DOHH2 (cell line): ENCODE measurements around the gene XRCC1.

Experiments
- H3F3A ChIP-seq: fragments of 200-600 bp; sonication (generic), shearing (Covaris generic); 2 replicates; pipeline ENCODE4 v1.6.0; 2016; ENCODE audit warnings: antibody characterized with exemption, mild to moderate bottlenecking; ENCODE audit not compliant: control insufficient read depth, insufficient read depth
- H3K27ac ChIP-seq: fragments of 200-600 bp; sonication (generic); 2 replicates; pipeline ENCODE4 v1.5.1; 2014; ENCODE audit warnings: low read depth, mild to moderate bottlenecking, low read length, moderate library complexity
- H3K27me3 ChIP-seq: fragments of 200-600 bp; sonication (generic); 2 replicates; pipeline ENCODE4 v1.6.1; 2014; ENCODE audit warnings: mild to moderate bottlenecking, low read length, mixed read lengths; ENCODE audit not compliant: control insufficient read depth
- H3K36me3 ChIP-seq: fragments of 200-600 bp; sonication (generic); 2 replicates; pipeline ENCODE4 v1.6.1; 2014; ENCODE audit warnings: mild to moderate bottlenecking, low read length, moderate library complexity, mixed read lengths; ENCODE audit not compliant: control insufficient read depth
- H3K4me1 ChIP-seq: fragments of 200-600 bp; sonication (generic); 2 replicates; pipeline ENCODE4 v1.6.1; 2014; ENCODE audit warnings: mild to moderate bottlenecking, low read length, mixed read lengths; ENCODE audit not compliant: control insufficient read depth
- H3K4me2 ChIP-seq: fragments of 200-600 bp; sonication (generic); 2 replicates; pipeline ENCODE4 v1.6.0; 2014; ENCODE audit warnings: mild to moderate bottlenecking, low read length, moderate library complexity
- H3K4me3 ChIP-seq: fragments of 200-600 bp; sonication (generic); 2 replicates; pipeline ENCODE4 v1.5.1; 2014; ENCODE audit warnings: mild to moderate bottlenecking, low read length, mixed read lengths
- H3K79me2 ChIP-seq: fragments of 200-600 bp; sonication (generic); 2 replicates; pipeline ENCODE4 v1.6.1; 2014; ENCODE audit warnings: mild to moderate bottlenecking, low read length, mixed read lengths; ENCODE audit not compliant: control insufficient read depth
- H3K9me2 ChIP-seq: fragments of 200-600 bp; sonication (generic); replicated peaks from 2 replicates; pipeline ENCODE4 v1.6.1; 2014; ENCODE audit warnings: mild to moderate bottlenecking, low read length, mixed read lengths; ENCODE audit not compliant: control insufficient read depth
- H3K9me3 ChIP-seq: fragments of 200-600 bp; sonication (generic); 2 replicates; pipeline ENCODE4 v1.6.1; 2014; ENCODE audit warnings: antibody characterized with exemption, low read length, mixed read lengths; ENCODE audit not compliant: control insufficient read depth, insufficient read depth
- H4K20me1 ChIP-seq: fragments of 200-600 bp; sonication (generic); 2 replicates; pipeline ENCODE4 v1.6.0; 2014; ENCODE audit warnings: low read depth, mild to moderate bottlenecking, antibody characterized with exemption, low read length, moderate library complexity; ENCODE audit not compliant: control insufficient read depth, insufficient read depth
- EZH2phosphoT487 ChIP-seq: fragments of 200-600 bp; sonication (generic); IDR thresholded peaks from 2 replicates; pipeline ENCODE4 v1.6.1; 2017; ENCODE audit warnings: borderline replicate concordance, mild to moderate bottlenecking, antibody characterized with exemption, low read length, moderate library complexity, mixed read lengths
- TF ChIP-seq, protein P1 (sequence below): fragments of 200-600 bp; sonication (generic); IDR thresholded peaks from one replicate; pipeline ENCODE4 v1.5.1; 2014; ENCODE audit warnings: antibody characterized with exemption, mild to moderate bottlenecking, low read depth, low read length; ENCODE audit not compliant: poor library complexity, severe bottlenecking

Gene XRCC1

DNA sequence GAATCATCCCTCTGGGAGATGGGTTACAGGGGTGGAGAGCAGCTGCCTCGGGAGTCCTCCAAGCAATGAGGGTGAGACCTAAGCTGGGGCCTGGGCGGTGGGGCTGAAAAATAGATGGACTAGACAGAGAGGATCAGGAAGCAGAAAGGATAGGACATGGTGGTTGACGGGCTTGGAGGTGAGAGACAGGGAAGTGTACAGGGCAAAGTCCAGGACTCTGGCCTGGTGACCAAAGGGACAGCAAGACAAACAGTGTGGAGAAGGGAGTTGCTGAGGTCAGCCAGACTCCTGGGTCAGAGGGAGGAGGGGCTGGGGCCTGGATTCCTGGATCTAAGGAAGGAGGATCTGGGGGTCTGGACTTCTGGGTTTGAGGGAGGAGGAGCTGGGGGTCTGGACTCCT, 76.3 kb downstream of the XRCC1 start:
- Histone ChIP-seq H3F3A (no peaks in the 10 kb centered on the region; the same call in 1 of the 2 replicates), H3K9me3 (no peaks in the 10 kb centered on the region), H3K4me2 (no peak overlapping the region), H3K27me3 (no peaks in the 10 kb centered on the region), H3K4me3 (no peak overlapping the region), H3K9me2 (no peaks in the 10 kb centered on the region), H3K4me1 (peaks cover 6% of the 10 kb centered on the region), H3K79me2 (no peaks in the 10 kb centered on the region), H4K20me1 (no peaks in the 10 kb centered on the region), H3K36me3 (no peaks in the 10 kb centered on the region), H3K27ac (no peak overlapping the region)
- TF ChIP-seq EZH2phosphoT487 = no peak
- TF ChIP-seq, protein P1, sequence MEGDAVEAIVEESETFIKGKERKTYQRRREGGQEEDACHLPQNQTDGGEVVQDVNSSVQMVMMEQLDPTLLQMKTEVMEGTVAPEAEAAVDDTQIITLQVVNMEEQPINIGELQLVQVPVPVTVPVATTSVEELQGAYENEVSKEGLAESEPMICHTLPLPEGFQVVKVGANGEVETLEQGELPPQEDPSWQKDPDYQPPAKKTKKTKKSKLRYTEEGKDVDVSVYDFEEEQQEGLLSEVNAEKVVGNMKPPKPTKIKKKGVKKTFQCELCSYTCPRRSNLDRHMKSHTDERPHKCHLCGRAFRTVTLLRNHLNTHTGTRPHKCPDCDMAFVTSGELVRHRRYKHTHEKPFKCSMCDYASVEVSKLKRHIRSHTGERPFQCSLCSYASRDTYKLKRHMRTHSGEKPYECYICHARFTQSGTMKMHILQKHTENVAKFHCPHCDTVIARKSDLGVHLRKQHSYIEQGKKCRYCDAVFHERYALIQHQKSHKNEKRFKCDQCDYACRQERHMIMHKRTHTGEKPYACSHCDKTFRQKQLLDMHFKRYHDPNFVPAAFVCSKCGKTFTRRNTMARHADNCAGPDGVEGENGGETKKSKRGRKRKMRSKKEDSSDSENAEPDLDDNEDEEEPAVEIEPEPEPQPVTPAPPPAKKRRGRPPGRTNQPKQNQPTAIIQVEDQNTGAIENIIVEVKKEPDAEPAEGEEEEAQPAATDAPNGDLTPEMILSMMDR = no peak

DNA sequence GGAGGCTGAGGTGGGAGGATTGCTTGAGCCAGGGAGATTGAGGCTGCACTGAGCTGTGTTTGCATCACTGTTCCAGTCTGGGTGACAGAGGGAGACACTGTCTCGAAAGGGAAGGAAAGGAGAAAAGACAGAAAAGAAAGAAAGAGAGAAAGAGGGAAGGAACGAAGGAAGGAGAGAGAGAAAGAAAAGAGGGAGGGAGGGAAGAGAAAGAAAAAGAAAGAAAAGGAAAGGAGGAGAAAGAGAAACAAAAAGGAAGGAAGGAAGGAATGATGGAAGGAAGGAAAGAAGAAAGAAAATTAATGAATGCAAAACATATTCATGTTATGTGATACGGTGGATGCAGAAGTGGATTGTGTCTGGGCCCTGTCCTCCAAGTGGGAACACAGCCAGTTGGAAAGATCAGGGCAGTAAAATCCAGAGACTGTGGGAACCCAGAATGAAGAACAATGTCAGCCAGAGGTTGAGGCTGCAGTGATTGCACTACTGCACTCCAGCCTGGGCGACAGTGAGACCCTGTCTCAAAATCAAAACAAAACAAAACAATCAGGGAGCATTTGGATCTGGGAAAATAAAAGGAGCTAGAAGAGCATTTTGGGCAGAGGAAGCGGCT, 77.0 kb downstream of the XRCC1 start:
- H3K4me3 ChIP-seq = no peak overlapping the region
- H3K27me3 ChIP-seq = no peaks in the 10 kb centered on the region
- no peaks in the 10 kb centered on the region for H4K20me1 ChIP-seq
- peaks cover 5% of the 10 kb centered on the region for H3K4me1 ChIP-seq
- no peak overlapping the region for H3K4me2 ChIP-seq
- no peaks in the 10 kb centered on the region for H3K9me3 ChIP-seq
- TF ChIP-seq EZH2phosphoT487 = no peak
- TF ChIP-seq, protein P1 = no peak
- H3F3A ChIP-seq = no peaks in the 10 kb centered on the region; the same call in 1 of the 2 replicates
- H3K36me3 ChIP-seq = no peaks in the 10 kb centered on the region
- H3K79me2 ChIP-seq = no peaks in the 10 kb centered on the region
- no peak overlapping the region for H3K27ac ChIP-seq
- no peaks in the 10 kb centered on the region for H3K9me2 ChIP-seq

DNA sequence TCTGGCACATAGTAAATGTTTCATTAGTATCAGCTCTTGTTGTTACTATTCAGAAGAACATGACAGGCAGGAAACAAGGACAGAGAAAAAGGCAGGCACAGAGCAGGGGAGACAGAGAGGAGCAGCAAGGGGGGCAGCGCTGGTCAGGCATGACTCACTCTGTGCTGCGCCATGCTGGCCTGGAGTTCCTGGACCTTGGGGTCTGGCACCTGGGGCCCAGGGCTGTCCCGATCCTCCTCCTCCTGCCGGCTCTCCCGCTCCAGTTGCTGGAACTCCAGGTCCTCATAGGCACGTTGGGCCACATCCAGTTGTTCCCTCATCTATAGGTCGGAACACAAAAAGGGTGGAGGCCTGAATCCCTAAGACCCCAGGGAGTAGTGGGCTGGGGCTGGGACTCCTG, 78.4 kb downstream of the XRCC1 start:
- no peak overlapping the region for H3K27ac ChIP-seq
- no peaks in the 10 kb centered on the region for H3F3A ChIP-seq
- no peaks in the 10 kb centered on the region for H3K9me3 ChIP-seq
- no peaks in the 10 kb centered on the region for H3K4me1 ChIP-seq
- no peaks in the 10 kb centered on the region for H3K36me3 ChIP-seq
- no peak overlapping the region for H3K4me2 ChIP-seq
- no peaks in the 10 kb centered on the region for H3K27me3 ChIP-seq
- H3K9me2 ChIP-seq = no peaks in the 10 kb centered on the region
- H4K20me1 ChIP-seq = no peaks in the 10 kb centered on the region
- TF ChIP-seq, protein P1 = no peak
- no peaks in the 10 kb centered on the region for H3K79me2 ChIP-seq
- H3K4me3 ChIP-seq = no peak overlapping the region
